GM18951 (cell line): ENCODE data around the gene CD36.

ENCODE experiments used
- POLR2A ChIP-seq: IDR thresholded peaks from 4 replicates; pipeline ENCODE4 v1.6.1; 2011; ENCODE audit warnings: mild to moderate bottlenecking; ENCODE audit not compliant: insufficient read length, insufficient read depth; ENCODE audit errors: extremely low read depth
- in situ Hi-C: fragments of 300-500 bp; cut with MboI; formaldehyde crosslinking; loops from one replicate; pipeline ENCODE4 v1.12.0; 2022; ENCODE audit warnings: low sequenced_read_pairs, mixed read lengths, inconsistent platforms; ENCODE audit not compliant: unreplicated experiment

Gene CD36

GRCh38 chr7:80611353-80611752 is 27.1 kb upstream of the CD36 start:
- TF ChIP-seq POLR2A, result no peak
- in situ Hi-C loops, result no loop called here

GRCh38 chr7:80611779-80612178 is 26.7 kb upstream of the CD36 start:
- in situ Hi-C loops, result no loop called here
- no peak for TF ChIP-seq POLR2A

GRCh38 chr7:80612880-80613279 is 25.6 kb upstream of the CD36 start:
- no peak for TF ChIP-seq POLR2A
- in situ Hi-C loops, result no loop called here

GRCh38 chr7:80613519-80613918 is 24.9 kb upstream of the CD36 start:
- in situ Hi-C loops, result no loop called here
- no peak for TF ChIP-seq POLR2A

GRCh38 chr7:80614851-80615271 is 23.6 kb upstream of the CD36 start:
- TF ChIP-seq POLR2A, result no peak
- in situ Hi-C loops, result no loop called here

- in situ Hi-C loops, result no loop called here
Observed at GRCh38 chr7:80618096-80618495, 20.3 kb upstream of the CD36 start.

GRCh38 chr7:80619741-80620140 is 18.7 kb upstream of the CD36 start:
- no peak for TF ChIP-seq POLR2A

More at GRCh38 chr7:80618096-80618495, 20.3 kb upstream of the CD36 start:
- TF ChIP-seq POLR2A, result no peak

GRCh38 chr7:80622541-80622940 is 15.9 kb upstream of the CD36 start:
- in situ Hi-C loops, result no loop called here
- no peak for TF ChIP-seq POLR2A

More at GRCh38 chr7:80619741-80620140, 18.7 kb upstream of the CD36 start:
- in situ Hi-C loops, result no loop called here

GRCh38 chr7:80623503-80624252 is 14.8 kb upstream of the CD36 start:
- in situ Hi-C loops, result no loop called here
- no peak for TF ChIP-seq POLR2A

- TF ChIP-seq POLR2A, result no peak
- in situ Hi-C loops, result no loop called here
Observed at GRCh38 chr7:80624763-80625162, 13.7 kb upstream of the CD36 start.

GRCh38 chr7:80629023-80629422 is 9.4 kb upstream of the CD36 start:
- TF ChIP-seq POLR2A, result no peak
- in situ Hi-C loops, result no loop called here

- in situ Hi-C loops, result no loop called here
- TF ChIP-seq POLR2A, result no peak
Observed at GRCh38 chr7:80630608-80631405, 7.6 kb upstream of the CD36 start.

GRCh38 chr7:80631421-80631820 is 7.0 kb upstream of the CD36 start:
- no peak for TF ChIP-seq POLR2A
- in situ Hi-C loops, result no loop called here

GRCh38 chr7:80632139-80632538 is 6.3 kb upstream of the CD36 start:
- in situ Hi-C loops, result no loop called here
- TF ChIP-seq POLR2A, result no peak
